ENCODE data around the gene VPS37D.

The VPS37D gene

DNA sequence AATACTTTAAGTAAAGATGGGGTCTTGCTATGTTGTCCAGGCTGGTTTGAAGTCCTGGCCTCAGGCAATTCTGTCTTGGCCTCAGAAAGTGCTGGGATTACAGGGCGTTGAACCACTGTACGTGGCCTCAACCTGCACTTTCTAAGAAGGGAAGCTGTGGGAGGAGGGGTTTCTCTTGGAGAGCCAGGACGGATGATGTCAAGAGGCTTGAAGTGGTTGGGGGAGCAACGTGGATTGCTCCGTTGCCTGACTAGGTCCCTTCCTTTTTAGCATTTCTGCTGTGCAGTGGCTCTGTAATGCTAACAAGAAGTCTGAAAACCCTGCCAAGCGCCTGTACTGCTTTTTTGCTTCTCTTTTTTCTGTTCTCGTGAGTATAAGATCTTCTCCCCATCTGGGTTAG lies 23.0 kb downstream of the VPS37D start:
- DNase-seq (ENCODE audit: low spot score): no peak
- no peak overlapping the region for H3K27ac ChIP-seq

DNA sequence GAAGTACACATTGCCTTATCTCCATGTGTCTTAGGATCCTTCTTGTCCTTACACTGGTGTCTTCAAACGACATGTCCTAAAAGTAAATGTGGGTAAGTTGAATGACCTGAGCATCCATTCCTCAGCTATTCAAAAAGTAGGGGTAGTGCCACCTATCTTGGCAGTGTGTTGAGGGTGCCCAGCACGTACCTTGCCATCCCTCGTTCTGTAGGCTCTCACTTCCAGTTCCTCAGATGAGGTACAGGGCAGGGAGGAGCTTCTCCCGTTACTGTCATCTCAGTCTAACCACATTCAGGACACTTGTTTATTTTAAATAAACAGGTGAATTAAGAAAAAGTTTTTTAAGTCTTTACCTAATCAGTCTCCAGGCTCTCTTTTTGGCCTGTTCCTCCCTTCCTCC lies 28.7 kb downstream of the VPS37D start:
- TF ChIP-seq, protein P1, sequence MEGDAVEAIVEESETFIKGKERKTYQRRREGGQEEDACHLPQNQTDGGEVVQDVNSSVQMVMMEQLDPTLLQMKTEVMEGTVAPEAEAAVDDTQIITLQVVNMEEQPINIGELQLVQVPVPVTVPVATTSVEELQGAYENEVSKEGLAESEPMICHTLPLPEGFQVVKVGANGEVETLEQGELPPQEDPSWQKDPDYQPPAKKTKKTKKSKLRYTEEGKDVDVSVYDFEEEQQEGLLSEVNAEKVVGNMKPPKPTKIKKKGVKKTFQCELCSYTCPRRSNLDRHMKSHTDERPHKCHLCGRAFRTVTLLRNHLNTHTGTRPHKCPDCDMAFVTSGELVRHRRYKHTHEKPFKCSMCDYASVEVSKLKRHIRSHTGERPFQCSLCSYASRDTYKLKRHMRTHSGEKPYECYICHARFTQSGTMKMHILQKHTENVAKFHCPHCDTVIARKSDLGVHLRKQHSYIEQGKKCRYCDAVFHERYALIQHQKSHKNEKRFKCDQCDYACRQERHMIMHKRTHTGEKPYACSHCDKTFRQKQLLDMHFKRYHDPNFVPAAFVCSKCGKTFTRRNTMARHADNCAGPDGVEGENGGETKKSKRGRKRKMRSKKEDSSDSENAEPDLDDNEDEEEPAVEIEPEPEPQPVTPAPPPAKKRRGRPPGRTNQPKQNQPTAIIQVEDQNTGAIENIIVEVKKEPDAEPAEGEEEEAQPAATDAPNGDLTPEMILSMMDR (IDR thresholded peaks at IDR 0.05): no peak
- no peak overlapping the region for H3K27ac ChIP-seq
- H3K4me3 ChIP-seq: no peak overlapping the region
- no peak for DNase-seq (ENCODE audit: low spot score)

More for the DNA sequence above, 23.0 kb downstream of the VPS37D start:
- no peak overlapping the region for H3K4me3 ChIP-seq
- TF ChIP-seq, protein P1 (IDR thresholded peaks at IDR 0.05): no peak

DNA sequence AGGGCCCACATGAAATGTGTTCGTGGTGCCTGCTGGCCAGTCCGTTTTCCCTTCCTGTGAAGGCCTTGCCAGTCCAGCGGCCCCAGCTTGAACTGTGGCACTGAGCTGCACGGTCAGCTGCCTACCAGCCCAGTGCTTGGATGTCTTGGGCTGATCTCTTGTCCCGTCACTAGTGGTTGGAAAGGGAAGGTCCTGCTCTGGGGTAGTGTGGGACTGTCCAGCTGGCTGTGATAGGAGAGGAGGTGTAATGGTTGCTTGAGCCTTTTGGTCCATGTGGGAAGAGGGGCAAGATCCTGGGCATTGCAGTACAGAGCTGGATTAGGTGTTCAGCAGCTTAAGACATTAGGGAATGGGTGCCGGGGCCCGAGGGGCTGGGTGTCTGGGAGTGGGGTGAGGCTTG lies 30.8 kb downstream of the VPS37D start:
- TF ChIP-seq, protein P1 (IDR thresholded peaks at IDR 0.05): no peak
- no peak for DNase-seq (ENCODE audit: low spot score)
- Histone ChIP-seq H3K27ac (no peak overlapping the region), H3K4me3 (no peak overlapping the region)

GRCh38 chr7:73699370-73700068 lies 31.9 kb downstream of the VPS37D start:
- TF ChIP-seq, protein P1 (IDR thresholded peaks at IDR 0.05): no peak
- no peak for DNase-seq (ENCODE audit: low spot score)
- no peak overlapping the region for H3K4me3 ChIP-seq
- no peak overlapping the region for H3K27ac ChIP-seq

- no peak for DNase-seq (ENCODE audit: low spot score)
- Histone ChIP-seq H3K27ac (no peak overlapping the region), H3K4me3 (no peak overlapping the region)
- TF ChIP-seq, protein P1 (IDR thresholded peaks at IDR 0.05): no peak
Observed at GRCh38 chr7:73700069-73700423, 32.4 kb downstream of the VPS37D start.

- TF ChIP-seq, protein P1 (IDR thresholded peaks at IDR 0.05): no peak
- Histone ChIP-seq H3K4me3 (no peak overlapping the region), H3K27ac (no peak overlapping the region)
- DNase-seq (ENCODE audit: low spot score): no peak
Observed at GRCh38 chr7:73700581-73701134, 33.0 kb downstream of the VPS37D start.

DNA sequence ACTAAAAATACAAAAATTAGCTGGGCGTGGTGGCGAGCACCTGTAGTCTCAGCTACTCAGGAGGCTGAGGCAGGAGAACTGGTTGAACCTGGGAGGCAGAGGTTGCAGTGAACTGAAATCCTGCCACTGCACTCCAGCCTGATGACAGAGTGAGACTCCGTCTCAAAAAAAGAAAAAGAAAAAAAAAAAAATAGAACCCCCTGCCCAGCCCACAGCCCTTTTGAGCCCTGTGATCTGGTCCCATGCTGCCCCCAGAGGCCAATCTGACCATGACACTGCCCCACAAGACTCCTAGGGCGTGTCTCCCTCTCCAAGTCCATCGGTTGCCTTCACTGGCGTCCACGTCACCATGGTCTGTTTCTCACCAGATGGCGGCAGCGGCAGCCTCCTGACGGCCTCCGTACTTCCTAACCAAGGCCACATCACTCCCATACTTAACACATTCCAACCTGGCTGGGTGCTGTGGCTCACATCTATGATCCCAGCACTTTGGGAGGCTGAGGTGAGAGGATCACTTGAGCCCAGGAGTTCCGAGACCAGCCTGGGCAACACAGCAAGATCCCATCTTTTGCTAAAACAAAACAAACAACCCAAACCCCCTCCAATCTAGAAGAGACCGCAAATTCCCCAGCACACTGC lies 33.8 kb downstream of the VPS37D start:
- no peak overlapping the region for H3K27ac ChIP-seq
- DNase-seq (ENCODE audit: low spot score): no peak
- no peak overlapping the region for H3K4me3 ChIP-seq
- TF ChIP-seq, protein P1 (IDR thresholded peaks at IDR 0.05): peak; percentile 23
